Osteoblast (primary cell): ENCODE data around the gene MAPK8IP3. TPM values are rescaled to one million over a fixed set of nuclear protein-coding genes. Genes with fewer than 3 reads are reported as not detected.

Source experiments
- DNase-seq: peaks from one replicate; pipeline ENCODE4 v3.0.0; 2011; ENCODE audit warnings: low spot score, mixed read lengths; ENCODE audit not compliant: insufficient read length; ENCODE audit errors: missing footprints
- H2AFZ ChIP-seq: 2 replicates; pipeline ENCODE4 v1.6.0; 2011; ENCODE audit warnings: mild to moderate bottlenecking, low read length
- H3K27ac ChIP-seq: 2 replicates; pipeline ENCODE4 v1.5.1; 2011; ENCODE audit warnings: mild to moderate bottlenecking, low read depth, low read length, moderate library complexity
- H3K27me3 ChIP-seq: 2 replicates; pipeline ENCODE4 v1.6.0; 2012; ENCODE audit warnings: mild to moderate bottlenecking, control low read depth, inconsistent platforms, low read length, moderate library complexity; ENCODE audit not compliant: insufficient read depth
- H3K36me3 ChIP-seq: 2 replicates; pipeline ENCODE4 v1.5.1; 2011; ENCODE audit warnings: mild to moderate bottlenecking, low read length, control low read depth, moderate library complexity; ENCODE audit not compliant: insufficient read depth
- H3K4me1 ChIP-seq: 2 replicates; pipeline ENCODE4 v1.5.1; 2011; ENCODE audit warnings: mild to moderate bottlenecking, low read length, control low read depth, moderate library complexity; ENCODE audit not compliant: insufficient read depth
- H3K4me2 ChIP-seq: 2 replicates; pipeline ENCODE4 v1.6.0; 2011; ENCODE audit warnings: mild to moderate bottlenecking, low read length; ENCODE audit not compliant: insufficient read depth
- H3K4me3 ChIP-seq: fragments of 200-600 bp; sonication (generic); 3 replicates; pipeline ENCODE4 v1.5.1; 2012; ENCODE audit warnings: mild to moderate bottlenecking, low read length, inconsistent platforms; ENCODE audit not compliant: insufficient read depth
- H3K79me2 ChIP-seq: 2 replicates; pipeline ENCODE4 v1.6.0; 2012; ENCODE audit warnings: mild to moderate bottlenecking, low read length, control low read depth, inconsistent platforms; ENCODE audit not compliant: insufficient read depth
- H3K9me3 ChIP-seq: 2 replicates; pipeline ENCODE4 v1.5.1; 2011; ENCODE audit warnings: low read depth, low read length, control low read depth
- H4K20me1 ChIP-seq: 2 replicates; pipeline ENCODE4 v1.6.0; 2012; ENCODE audit warnings: mild to moderate bottlenecking, low read length, control low read depth; ENCODE audit not compliant: insufficient read depth
- CTCF ChIP-seq: IDR thresholded peaks from 2 replicates; pipeline ENCODE4 v1.5.1; 2011; ENCODE audit warnings: mild to moderate bottlenecking, low read depth, low read length, moderate library complexity; ENCODE audit errors: extremely low read depth
- total RNA-seq: library from RNA; depleted of rRNA; stranded (reverse); fragments of >200 nt; gene quantifications from 2 replicates; pipeline ENCODE4 v1.2.3, GENCODE V29; 2012

The MAPK8IP3 gene
- total RNA-seq, 1 donor = 64.1 TPM

- Histone ChIP-seq H3K79me2 (no peaks in the 10 kb centered on the region), H3K9me3 (no peaks in the 10 kb centered on the region), H2AFZ (no peak overlapping the region), H3K36me3 (peaks cover 61% of the 10 kb centered on the region), H3K27me3 (no peaks in the 10 kb centered on the region), H3K4me1 (no peaks in the 10 kb centered on the region), H3K27ac (no peak overlapping the region), H4K20me1 (peaks cover 7% of the 10 kb centered on the region), H3K4me2 (no peak overlapping the region), H3K4me3 (no peak overlapping the region)
- peak; percentile 97 for DNase-seq
- peak; percentile 27 for TF ChIP-seq CTCF
Observed at GRCh38 chr16:1763521-1764511, 57.8 kb downstream of the MAPK8IP3 start.

DNA sequence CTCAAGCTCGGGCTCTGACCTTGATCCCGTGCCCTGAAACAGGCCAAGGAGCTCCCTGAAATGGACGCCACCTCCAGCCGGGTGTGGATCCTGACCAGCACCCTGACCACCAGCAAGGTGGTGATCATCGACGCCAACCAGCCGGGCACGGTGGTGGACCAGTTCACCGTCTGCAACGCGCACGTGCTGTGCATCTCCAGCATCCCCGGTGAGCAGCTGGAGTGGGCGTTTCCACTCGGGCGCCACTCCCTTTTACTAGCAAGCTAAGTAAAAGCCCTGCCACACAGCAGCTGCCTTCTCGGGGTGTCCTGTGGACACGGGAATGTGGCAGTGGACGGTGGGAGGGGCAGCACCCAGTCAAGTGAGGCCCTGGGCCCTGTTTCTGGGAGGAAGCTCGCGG is 59.0 kb downstream of the MAPK8IP3 start:
- no peak for TF ChIP-seq CTCF
- no peaks in the 10 kb centered on the region for H3K79me2 ChIP-seq
- peaks cover 9% of the 10 kb centered on the region for H4K20me1 ChIP-seq
- H3K4me3 ChIP-seq = no peak overlapping the region
- H3K9me3 ChIP-seq = no peaks in the 10 kb centered on the region
- no peaks in the 10 kb centered on the region for H3K4me1 ChIP-seq
- H3K27me3 ChIP-seq = no peaks in the 10 kb centered on the region
- no peak overlapping the region for H3K27ac ChIP-seq
- H3K4me2 ChIP-seq = no peak overlapping the region
- no peak overlapping the region for H2AFZ ChIP-seq
- DNase-seq = no peak
- H3K36me3 ChIP-seq = peaks cover 58% of the 10 kb centered on the region

DNA sequence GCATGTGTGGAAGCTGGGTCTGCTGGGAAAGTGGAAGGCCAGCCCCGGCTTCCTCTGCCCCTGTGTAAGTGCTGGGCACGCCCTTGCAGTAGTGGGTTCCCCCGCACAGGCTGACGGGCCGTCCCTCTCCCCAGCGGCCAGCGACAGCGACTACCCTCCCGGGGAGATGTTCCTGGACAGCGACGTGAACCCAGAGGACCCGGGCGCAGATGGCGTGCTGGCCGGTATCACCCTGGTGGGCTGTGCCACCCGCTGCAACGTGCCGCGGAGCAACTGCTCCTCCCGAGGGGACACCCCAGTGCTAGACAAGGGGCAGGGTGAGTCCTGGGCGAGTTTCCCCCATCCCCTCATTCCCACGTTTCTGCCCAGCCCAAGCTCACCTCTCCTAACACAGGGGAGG is 59.8 kb downstream of the MAPK8IP3 start:
- no peak for TF ChIP-seq CTCF

DNA sequence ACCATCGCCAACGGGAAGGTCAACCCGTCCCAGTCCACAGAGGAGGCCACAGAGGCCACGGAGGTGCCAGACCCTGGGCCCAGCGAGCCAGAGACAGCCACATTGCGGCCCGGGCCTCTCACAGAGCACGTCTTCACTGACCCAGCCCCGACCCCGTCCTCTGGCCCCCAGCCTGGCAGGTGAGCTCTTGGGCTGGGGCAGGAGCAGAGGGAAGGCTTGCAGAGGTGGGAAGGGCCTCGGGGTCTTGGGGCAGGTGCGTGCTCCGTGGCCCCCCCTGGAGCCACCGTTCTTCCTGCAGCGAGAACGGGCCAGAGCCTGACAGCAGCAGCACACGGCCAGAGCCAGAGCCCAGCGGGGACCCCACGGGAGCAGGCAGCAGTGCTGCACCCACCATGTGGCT is 60.2 kb downstream of the MAPK8IP3 start:
- Histone ChIP-seq H2AFZ (no peak overlapping the region), H3K79me2 (no peaks in the 10 kb centered on the region), H3K4me2 (no peak overlapping the region), H3K4me1 (peaks cover 6% of the 10 kb centered on the region), H4K20me1 (peaks cover 16% of the 10 kb centered on the region), H3K36me3 (peaks cover 47% of the 10 kb centered on the region), H3K4me3 (no peak overlapping the region), H3K27ac (no peak overlapping the region), H3K9me3 (no peaks in the 10 kb centered on the region), H3K27me3 (no peaks in the 10 kb centered on the region)
- no peak for TF ChIP-seq CTCF
- DNase-seq = no peak

More for the DNA sequence above, 59.8 kb downstream of the MAPK8IP3 start:
- DNase-seq = no peak
- no peak overlapping the region for H3K27ac ChIP-seq
- H3K79me2 ChIP-seq = no peaks in the 10 kb centered on the region
- no peak overlapping the region for H3K4me2 ChIP-seq
- H4K20me1 ChIP-seq = peaks cover 16% of the 10 kb centered on the region
- no peak overlapping the region for H3K4me3 ChIP-seq
- H3K4me1 ChIP-seq = peaks cover 6% of the 10 kb centered on the region
- no peaks in the 10 kb centered on the region for H3K27me3 ChIP-seq
- no peak overlapping the region for H2AFZ ChIP-seq
- H3K36me3 ChIP-seq = peaks cover 50% of the 10 kb centered on the region
- no peaks in the 10 kb centered on the region for H3K9me3 ChIP-seq
